CD4-positive, alpha-beta T cell treated with Interleukin-21 for 1 hour (primary cell): ENCODE results near the gene DTD1.

Experiments used
- DNase-seq: peaks from one replicate; pipeline ENCODE4 v3.0.0-alpha.2; 2020

Gene DTD1

GRCh38 chr20:18666803-18667415 is 79.1 kb downstream of the DTD1 start:
- DNase-seq: no peak

GRCh38 chr20:18669241-18670019 is 81.6 kb downstream of the DTD1 start:
- DNase-seq: no peak

- DNase-seq: no peak
Observed at GRCh38 chr20:18671203-18671710, 83.4 kb downstream of the DTD1 start.

- no peak for DNase-seq
Observed at GRCh38 chr20:18672834-18673233, 85.0 kb downstream of the DTD1 start.

- DNase-seq: no peak
Observed at GRCh38 chr20:18676396-18676795, 88.5 kb downstream of the DTD1 start.

GRCh38 chr20:18677126-18677525 is 89.3 kb downstream of the DTD1 start:
- DNase-seq: no peak

- DNase-seq: peak; percentile 6
Observed at GRCh38 chr20:18678549-18679419, 90.9 kb downstream of the DTD1 start.

GRCh38 chr20:18683839-18684238 is 96.0 kb downstream of the DTD1 start:
- DNase-seq: no peak

GRCh38 chr20:18684775-18685174 is 96.9 kb downstream of the DTD1 start:
- DNase-seq: no peak

- DNase-seq: no peak
Observed at GRCh38 chr20:18685406-18685805, 97.6 kb downstream of the DTD1 start.

GRCh38 chr20:18686696-18687095 is 98.8 kb downstream of the DTD1 start:
- DNase-seq: no peak

- no peak for DNase-seq
Observed at GRCh38 chr20:18688676-18689075, 100.8 kb downstream of the DTD1 start.

- no peak for DNase-seq
Observed at GRCh38 chr20:18689557-18689956, 101.7 kb downstream of the DTD1 start.

- DNase-seq: no peak
Observed at GRCh38 chr20:18692447-18692846, 104.6 kb downstream of the DTD1 start.

- no peak for DNase-seq
Observed at GRCh38 chr20:18694071-18694470, 106.2 kb downstream of the DTD1 start.

- no peak for DNase-seq
Observed at GRCh38 chr20:18695175-18695574, 107.3 kb downstream of the DTD1 start.

- no peak for DNase-seq
Observed at GRCh38 chr20:18698735-18699380, 111.0 kb downstream of the DTD1 start.

- DNase-seq: no peak
Observed at GRCh38 chr20:18701969-18702368, 114.1 kb downstream of the DTD1 start.

- no peak for DNase-seq
Observed at GRCh38 chr20:18702736-18703135, 114.9 kb downstream of the DTD1 start.

GRCh38 chr20:18705490-18705889 is 117.6 kb downstream of the DTD1 start:
- DNase-seq: no peak

- DNase-seq: no peak
Observed at GRCh38 chr20:18705910-18706309, 118.1 kb downstream of the DTD1 start.

GRCh38 chr20:18712131-18712530 is 124.3 kb downstream of the DTD1 start:
- DNase-seq: no peak

GRCh38 chr20:18712882-18713281 is 125.0 kb downstream of the DTD1 start:
- DNase-seq: no peak
